GM12878 (cell line): Measurements from ENCODE around the gene CRYL1. TPM values are rescaled to one million over a fixed set of nuclear protein-coding genes. Genes with fewer than 3 reads are reported as not detected.

Source experiments
- ATAC-seq: fragments of 200-7000 bp; cut with Tn5 transposase; 3 replicates; pipeline ENCODE4 v1.9.1; 2020; ENCODE audit warnings: mild to moderate bottlenecking, moderate library complexity
- BruUV-seq: library from RNA; stranded (reverse); fragments of 400-500 nt; replicated peaks from 2 replicates; lab custom pipeline; 2021; lab: Mats Ljungman, UMichigan
- CTCF ChIA-PET: fragments of 300-600 bp; sonication (Branson Sonifier 250); formaldehyde crosslinking; extraction: SDS; loops from one replicate; lab custom pipeline; 2021; ENCODE audit warnings: inconsistent platforms; lab: Yijun Ruan, JAX
- POLR2A ChIA-PET: fragments of 350-600 bp; formaldehyde crosslinking; extraction: SDS; loops from one replicate; lab custom pipeline; 2021; ENCODE audit warnings: inconsistent platforms; lab: Charles Lee
- RAD21 ChIA-PET: fragments of 300-600 bp; sonication (Branson Sonifier 250); formaldehyde crosslinking; loops from one replicate; lab custom pipeline; 2023; ENCODE audit warnings: antibody characterized with exemption; ENCODE audit not compliant: unreplicated experiment; lab: Charles Lee
- SMC1A ChIA-PET: fragments of 300-600 bp; sonication (Branson Sonifier 250); formaldehyde crosslinking; loops from one replicate; lab custom pipeline; 2023; ENCODE audit not compliant: unreplicated experiment, uncharacterized antibody; lab: Charles Lee
- DNase-seq: peaks from one replicate; pipeline ENCODE4 v3.0.0-alpha.2; 2011; ENCODE audit warnings: low read depth, low spot score
- FAIRE-seq: peaks from 3 replicates; lab custom pipeline; 2011; peaks lifted over from hg19 to GRCh38; lab: Jason Lieb, UNC
- H2AFZ ChIP-seq: 2 replicates; pipeline ENCODE4 v1.6.0; 2011; ENCODE audit warnings: low read depth, low read length, control low read depth; ENCODE audit not compliant: control insufficient read depth
- H3K27ac ChIP-seq: 2 replicates; pipeline ENCODE4 v1.5.1; 2011; ENCODE audit warnings: control low read depth; ENCODE audit not compliant: control insufficient read depth, insufficient read depth
- H3K27me3 ChIP-seq, 2 experiments: replicated peaks in 1 of 2; 2 replicates each; pipeline versions ENCODE4 v1.6.0 to v1.6.1; 2011; ENCODE audit warnings: low read length in 1 of 2; ENCODE audit not compliant: control insufficient read depth in 2 of 2, insufficient read depth in 2 of 2
- H3K36me3 ChIP-seq, 2 experiments: 2 replicates each; pipeline ENCODE4 v1.5.1; 2011; ENCODE audit warnings: low read length in 1 of 2; ENCODE audit not compliant: control insufficient read depth in 2 of 2, insufficient read depth in 2 of 2
- H3K4me1 ChIP-seq: 2 replicates; pipeline ENCODE4 v1.6.1; 2011; ENCODE audit warnings: mild to moderate bottlenecking, low read length, moderate library complexity, mixed read lengths; ENCODE audit not compliant: control insufficient read depth, insufficient read depth
- H3K4me2 ChIP-seq: 2 replicates; pipeline ENCODE4 v1.6.0; 2011; ENCODE audit warnings: control low read depth; ENCODE audit not compliant: control insufficient read depth, insufficient read depth
- H3K4me3 ChIP-seq: fragments of 200-600 bp; sonication (generic); 2 replicates; pipeline ENCODE4 v1.5.1; 2016
- H3K79me2 ChIP-seq: 2 replicates; pipeline ENCODE4 v1.6.0; 2011; ENCODE audit warnings: low read length; ENCODE audit not compliant: control insufficient read depth, insufficient read depth
- H3K9ac ChIP-seq: 2 replicates; pipeline ENCODE4 v1.8.0; 2011; ENCODE audit warnings: low read length, control low read depth, mixed read lengths; ENCODE audit not compliant: control insufficient read depth, insufficient read depth
- H3K9me3 ChIP-seq: replicated peaks from 3 replicates; pipeline ENCODE4 v1.5.1; 2011; ENCODE audit warnings: mild to moderate bottlenecking, low read length; ENCODE audit not compliant: control insufficient read depth, insufficient read depth
- H4K20me1 ChIP-seq: 2 replicates; pipeline ENCODE4 v1.6.0; 2011; ENCODE audit not compliant: control insufficient read depth, insufficient read depth
- ATF7 ChIP-seq: fragments of 450-650 bp; IDR thresholded peaks from 2 replicates; pipeline ENCODE4 v1.6.1; 2016; ENCODE audit warnings: low read depth, mild to moderate bottlenecking
- CBX3 ChIP-seq: fragments of 200-600 bp; sonication (generic); IDR thresholded peaks from 2 replicates; pipeline ENCODE4 v1.6.1; 2016; ENCODE audit warnings: low read depth, borderline replicate concordance
- CREB1 ChIP-seq: IDR thresholded peaks from 2 replicates; pipeline ENCODE4 v1.6.1; 2012; ENCODE audit warnings: low read depth, mild to moderate bottlenecking, inconsistent platforms
- HCFC1 ChIP-seq: fragments of 150-350 bp; IDR thresholded peaks from 2 replicates; pipeline ENCODE4 v1.6.1; 2014; ENCODE audit warnings: low read length
- LARP7 ChIP-seq: fragments of 450-650 bp; IDR thresholded peaks from 2 replicates; pipeline ENCODE4 v1.6.1; 2017; ENCODE audit warnings: mild to moderate bottlenecking
- MTA2 ChIP-seq: fragments of 450-650 bp; IDR thresholded peaks from 2 replicates; pipeline ENCODE4 v1.6.1; 2016; ENCODE audit warnings: low read depth, mild to moderate bottlenecking, moderate library complexity
- NFXL1 ChIP-seq: fragments of 450-650 bp; IDR thresholded peaks from 2 replicates; pipeline ENCODE4 v1.6.1; 2017; ENCODE audit warnings: antibody characterized with exemption, mild to moderate bottlenecking, borderline replicate concordance
- PML ChIP-seq: IDR thresholded peaks from 2 replicates; pipeline ENCODE4 v1.6.1; 2012; ENCODE audit warnings: low read length, inconsistent platforms
- SRF ChIP-seq, 2 experiments: IDR thresholded peaks; 2 replicates each; pipeline ENCODE4 v1.6.1; 2011; ENCODE audit warnings: low read depth in 2 of 2, low read length in 2 of 2, mild to moderate bottlenecking in 1 of 2, moderate library complexity in 1 of 2
- SUPT20H ChIP-seq: IDR thresholded peaks from 2 replicates; pipeline ENCODE4 v1.6.1; 2011; ENCODE audit warnings: low read depth, mild to moderate bottlenecking, low read length, moderate library complexity, borderline replicate concordance; ENCODE audit not compliant: control insufficient read depth
- SUZ12 ChIP-seq: fragments of 200-600 bp; sonication (generic); IDR thresholded peaks from one replicate; pipeline ENCODE4 v1.6.1; 2018; ENCODE audit warnings: antibody characterized with exemption, mild to moderate bottlenecking; ENCODE audit not compliant: unreplicated experiment
- TBL1XR1 ChIP-seq: IDR thresholded peaks from 2 replicates; pipeline ENCODE4 v1.6.1; 2012; ENCODE audit warnings: low read depth, low read length, improper control_type of control experiment
- YBX1 ChIP-seq: fragments of 450-650 bp; IDR thresholded peaks from 2 replicates; pipeline ENCODE4 v1.6.1; 2016; ENCODE audit warnings: antibody characterized with exemption
- WGBS: methylation state at CpG from one replicate; pipeline ENCODE4 v1.1.6; 2016; ENCODE audit warnings: low lambda C conversion rate; ENCODE audit not compliant: insufficient replicate concordance, insufficient coverage; ENCODE audit errors: missing lambda C conversion rate; 5-methylcytosine and 5-hydroxymethylcytosine counted together
- in situ Hi-C: fragments of 300-500 bp; cut with MboI; formaldehyde crosslinking; loops from 9 replicates; pipeline ENCODE4 v1.14.3; 2018; ENCODE audit warnings: mixed read lengths
- intact Hi-C: fragments of 100-400 bp; cut with micrococcal nuclease; formaldehyde crosslinking; loops from one replicate; pipeline ENCODE4 v1.14.2; 2022; ENCODE audit not compliant: unreplicated experiment
- polyA plus RNA-seq, 11 experiments: library from polyadenylated mRNA; depleted of rRNA in 4 of 11; unstranded in 6 of 11; stranded (reverse) in 5 of 11; fragments of >200 nt; fragmentation: Nextera tagmentation in 4 of 11; fragmentation: Illumina TruSeq in 1 of 11; extraction: Ambion mirVana in 4 of 11; extraction: Trizol in 1 of 11; gene quantifications; 1 replicate in 1 of 11; 2 replicates in 10 of 11; pipeline versions ENCODE4 v1.2.1 to v1.2.3, GENCODE V29; 2011 to 2016; ENCODE audit warnings: inconsistent platforms in 2 of 11, missing spikeins in 2 of 11, low read depth in 1 of 11
- total RNA-seq, 4 experiments: library from RNA; depleted of rRNA in 3 of 4; stranded (reverse); fragments of >200 nt in 3 of 4; fragmentation: Illumina TruSeq in 1 of 4; extraction: Trizol in 1 of 4; gene quantifications; 2 replicates each; pipeline versions ENCODE4 v1.2.1 to v1.2.3, GENCODE V29; 2013 to 2021
- TF ChIP-seq, protein P1 (sequence below): fragments of 450-650 bp; IDR thresholded peaks from 2 replicates; pipeline ENCODE4 v1.6.1; 2017; ENCODE audit warnings: mild to moderate bottlenecking
- TF ChIP-seq, protein P2 (sequence below): fragments of 450-650 bp; IDR thresholded peaks from 2 replicates; pipeline ENCODE4 v1.6.1; 2016; ENCODE audit warnings: mild to moderate bottlenecking
- TF ChIP-seq, protein P3 (sequence below): fragments of 450-650 bp; IDR thresholded peaks from 2 replicates; pipeline ENCODE4 v1.6.1; 2017; ENCODE audit warnings: antibody characterized with exemption, mild to moderate bottlenecking, moderate library complexity

The CRYL1 gene
- total and polyA plus RNA-seq, 10 of the 15 experiments (the other 5 are each of a cell fraction or from before 2014, with no cell fraction given) = 5.5 to 36.7 (median 12.2) TPM

DNA sequence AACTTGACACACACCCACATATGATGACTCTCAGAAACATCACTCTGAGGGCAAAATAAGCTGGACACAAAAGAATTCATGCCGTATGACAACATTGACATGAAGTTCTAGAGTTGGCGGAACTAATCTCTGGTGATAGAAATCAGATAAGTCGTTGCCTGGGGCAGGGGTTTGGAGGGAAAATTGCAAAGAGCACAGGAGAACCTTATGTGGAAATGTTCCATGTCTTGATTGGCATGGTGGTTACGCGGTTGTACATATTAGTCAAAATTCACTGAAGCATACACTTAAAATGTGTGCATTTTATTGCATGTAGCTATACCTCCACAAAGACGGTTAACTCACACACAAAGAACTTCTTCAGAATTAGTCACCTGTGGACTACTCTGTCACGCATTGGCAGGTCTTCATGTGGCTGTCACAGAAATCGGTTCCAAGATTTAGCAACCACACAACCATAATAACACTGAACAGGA, 155.7 kb downstream of the CRYL1 start:
- ChIA-PET SMC1A (interaction anchor here (1.0 to 1.3 kb wide), 3 partner anchors 13 to 59 kb away, joined by 3 to 4 read pairs (median 4); no protein-coding TSS in a partner anchor), CTCF (interaction anchor here (0.6 kb wide), 1 partner anchor 341 kb away, joined by 3 read pairs; no protein-coding TSS in a partner anchor), POLR2A (no interaction called here), RAD21 (no interaction called here)
- H3K9ac ChIP-seq = no peak overlapping the region
- no peaks in the 10 kb centered on the region for H4K20me1 ChIP-seq
- no TSS peak for BruUV-seq
- H3K9me3 ChIP-seq = no peaks in the 10 kb centered on the region
- intact Hi-C loops = loop anchor here (1.0 kb wide), 1 partner anchor 49 kb away; no protein-coding TSS in a partner anchor
- in situ Hi-C loops = no loop called here
- peaks cover 9% of the 10 kb centered on the region for H3K4me1 ChIP-seq
- H3K4me2 ChIP-seq = peak overlapping the region; percentile 38; the same call in 1 of the 2 replicates
- H3K27me3 ChIP-seq = no peaks in the 10 kb centered on the region
- H3K4me3 ChIP-seq = no peak overlapping the region
- 6% methylated on average over 8 of the region's 8 CpGs for WGBS
- ATAC-seq = peak; percentile 96
- DNase-seq = peak; percentile 59
- H3K79me2 ChIP-seq = no peaks in the 10 kb centered on the region
- no peak overlapping the region; the same call in 1 of the 2 replicates for H3K27ac ChIP-seq
- no peak for FAIRE-seq
- H3K36me3 ChIP-seq = no peaks in the 10 kb centered on the region
- H2AFZ ChIP-seq = 0 out of 2 replicates have a peak overlapping the region, but pooled peaks have one; percentile 3
- TF ChIP-seq MTA2 = peak; percentile 82
- TF ChIP-seq LARP7 = no peak
- TF ChIP-seq YBX1 = no peak
- TF ChIP-seq, protein P1, sequence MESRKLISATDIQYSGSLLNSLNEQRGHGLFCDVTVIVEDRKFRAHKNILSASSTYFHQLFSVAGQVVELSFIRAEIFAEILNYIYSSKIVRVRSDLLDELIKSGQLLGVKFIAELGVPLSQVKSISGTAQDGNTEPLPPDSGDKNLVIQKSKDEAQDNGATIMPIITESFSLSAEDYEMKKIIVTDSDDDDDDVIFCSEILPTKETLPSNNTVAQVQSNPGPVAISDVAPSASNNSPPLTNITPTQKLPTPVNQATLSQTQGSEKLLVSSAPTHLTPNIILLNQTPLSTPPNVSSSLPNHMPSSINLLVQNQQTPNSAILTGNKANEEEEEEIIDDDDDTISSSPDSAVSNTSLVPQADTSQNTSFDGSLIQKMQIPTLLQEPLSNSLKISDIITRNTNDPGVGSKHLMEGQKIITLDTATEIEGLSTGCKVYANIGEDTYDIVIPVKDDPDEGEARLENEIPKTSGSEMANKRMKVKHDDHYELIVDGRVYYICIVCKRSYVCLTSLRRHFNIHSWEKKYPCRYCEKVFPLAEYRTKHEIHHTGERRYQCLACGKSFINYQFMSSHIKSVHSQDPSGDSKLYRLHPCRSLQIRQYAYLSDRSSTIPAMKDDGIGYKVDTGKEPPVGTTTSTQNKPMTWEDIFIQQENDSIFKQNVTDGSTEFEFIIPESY = no peak
- TF ChIP-seq CBX3 = no peak
- TF ChIP-seq, protein P2, sequence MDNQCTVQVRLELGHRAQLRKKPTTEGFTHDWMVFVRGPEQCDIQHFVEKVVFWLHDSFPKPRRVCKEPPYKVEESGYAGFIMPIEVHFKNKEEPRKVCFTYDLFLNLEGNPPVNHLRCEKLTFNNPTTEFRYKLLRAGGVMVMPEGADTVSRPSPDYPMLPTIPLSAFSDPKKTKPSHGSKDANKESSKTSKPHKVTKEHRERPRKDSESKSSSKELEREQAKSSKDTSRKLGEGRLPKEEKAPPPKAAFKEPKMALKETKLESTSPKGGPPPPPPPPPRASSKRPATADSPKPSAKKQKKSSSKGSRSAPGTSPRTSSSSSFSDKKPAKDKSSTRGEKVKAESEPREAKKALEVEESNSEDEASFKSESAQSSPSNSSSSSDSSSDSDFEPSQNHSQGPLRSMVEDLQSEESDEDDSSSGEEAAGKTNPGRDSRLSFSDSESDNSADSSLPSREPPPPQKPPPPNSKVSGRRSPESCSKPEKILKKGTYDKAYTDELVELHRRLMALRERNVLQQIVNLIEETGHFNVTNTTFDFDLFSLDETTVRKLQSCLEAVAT = 0 out of 2 replicates have a peak, but pooled peaks have one; percentile 17
- no peak for TF ChIP-seq SUZ12
- TF ChIP-seq, protein P3, sequence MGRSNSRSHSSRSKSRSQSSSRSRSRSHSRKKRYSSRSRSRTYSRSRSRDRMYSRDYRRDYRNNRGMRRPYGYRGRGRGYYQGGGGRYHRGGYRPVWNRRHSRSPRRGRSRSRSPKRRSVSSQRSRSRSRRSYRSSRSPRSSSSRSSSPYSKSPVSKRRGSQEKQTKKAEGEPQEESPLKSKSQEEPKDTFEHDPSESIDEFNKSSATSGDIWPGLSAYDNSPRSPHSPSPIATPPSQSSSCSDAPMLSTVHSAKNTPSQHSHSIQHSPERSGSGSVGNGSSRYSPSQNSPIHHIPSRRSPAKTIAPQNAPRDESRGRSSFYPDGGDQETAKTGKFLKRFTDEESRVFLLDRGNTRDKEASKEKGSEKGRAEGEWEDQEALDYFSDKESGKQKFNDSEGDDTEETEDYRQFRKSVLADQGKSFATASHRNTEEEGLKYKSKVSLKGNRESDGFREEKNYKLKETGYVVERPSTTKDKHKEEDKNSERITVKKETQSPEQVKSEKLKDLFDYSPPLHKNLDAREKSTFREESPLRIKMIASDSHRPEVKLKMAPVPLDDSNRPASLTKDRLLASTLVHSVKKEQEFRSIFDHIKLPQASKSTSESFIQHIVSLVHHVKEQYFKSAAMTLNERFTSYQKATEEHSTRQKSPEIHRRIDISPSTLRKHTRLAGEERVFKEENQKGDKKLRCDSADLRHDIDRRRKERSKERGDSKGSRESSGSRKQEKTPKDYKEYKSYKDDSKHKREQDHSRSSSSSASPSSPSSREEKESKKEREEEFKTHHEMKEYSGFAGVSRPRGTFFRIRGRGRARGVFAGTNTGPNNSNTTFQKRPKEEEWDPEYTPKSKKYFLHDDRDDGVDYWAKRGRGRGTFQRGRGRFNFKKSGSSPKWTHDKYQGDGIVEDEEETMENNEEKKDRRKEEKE = no peak
- TF ChIP-seq SRF (IDR thresholded peaks at IDR 0.05; ENCODE audit: low read depth in 2 of 2, low read length in 2 of 2) = peak in 1 of 2 experiments; percentile 83; a peak in 2 of 4 replicates
- peak; percentile 54; the same call in 1 of the 2 replicates for TF ChIP-seq PML
- TF ChIP-seq ATF7 = peak; percentile 54; the same call in 1 of the 2 replicates
- no peak for TF ChIP-seq SUPT20H
- no peak for TF ChIP-seq NFXL1
- TF ChIP-seq CREB1 = no peak
- TF ChIP-seq TBL1XR1 = no peak
- TF ChIP-seq HCFC1 = no peak
